Measurements from ENCODE around the gene ZC3H12D.
"Not testable (repeated sequence)": the region's sequence is repeated elsewhere in the genome, so short reads cannot be mapped to it uniquely, and the experiment has no call there.

ZC3H12D gene

DNA sequence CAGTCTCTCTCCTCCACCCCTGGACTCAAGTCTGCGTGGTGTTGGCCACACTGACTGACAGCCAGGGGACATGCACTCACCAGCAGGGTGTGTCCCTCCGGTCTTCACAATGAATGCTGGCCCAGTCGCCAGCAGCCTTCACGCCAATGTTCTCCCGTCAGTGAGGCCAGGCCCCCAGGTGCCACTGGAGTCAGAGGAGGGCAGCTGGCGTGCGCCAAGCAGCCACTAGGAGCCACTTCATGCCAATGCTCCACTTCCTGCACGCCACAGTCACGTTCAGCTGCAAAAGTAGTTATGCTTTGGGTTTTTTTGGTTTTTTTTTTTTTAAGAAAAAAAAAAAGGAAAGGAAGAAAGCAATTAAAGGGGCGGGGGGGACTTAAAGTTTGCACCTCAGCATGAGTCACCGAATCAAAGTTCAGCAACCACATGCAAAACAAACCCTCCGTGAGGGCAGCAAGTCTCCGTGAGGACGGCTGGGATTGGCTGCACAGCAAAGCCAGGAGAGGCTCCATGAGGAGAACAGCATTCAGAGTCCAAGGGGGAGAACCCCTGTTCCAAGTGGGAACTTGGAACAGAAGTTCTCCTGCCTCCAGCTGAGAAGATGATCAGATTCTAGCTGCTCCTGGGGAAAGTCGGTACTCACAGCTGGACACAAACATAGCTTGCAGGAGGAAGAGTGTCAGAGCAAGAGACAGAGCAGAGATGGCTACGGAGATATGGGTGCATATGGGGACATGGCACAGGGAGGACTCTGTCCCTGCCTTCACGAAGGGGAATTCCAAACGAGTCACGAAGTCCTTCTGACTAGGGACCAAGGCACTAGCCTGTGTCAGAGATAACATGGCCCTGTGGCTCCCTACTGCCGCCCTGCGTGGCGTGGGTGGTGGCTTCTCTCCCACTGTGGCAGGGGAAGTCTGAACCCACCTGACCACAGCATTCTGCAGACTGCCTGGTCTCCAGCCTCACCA, at the start of gene ZC3H12D:
Gene ZC3H12D (minus strand): TSS at position 282 of the 968 bp plus-strand sequence. CDS start 10,471 bp downstream, outside the sequence.
- peak; percentile 80 for DNase-seq

DNA sequence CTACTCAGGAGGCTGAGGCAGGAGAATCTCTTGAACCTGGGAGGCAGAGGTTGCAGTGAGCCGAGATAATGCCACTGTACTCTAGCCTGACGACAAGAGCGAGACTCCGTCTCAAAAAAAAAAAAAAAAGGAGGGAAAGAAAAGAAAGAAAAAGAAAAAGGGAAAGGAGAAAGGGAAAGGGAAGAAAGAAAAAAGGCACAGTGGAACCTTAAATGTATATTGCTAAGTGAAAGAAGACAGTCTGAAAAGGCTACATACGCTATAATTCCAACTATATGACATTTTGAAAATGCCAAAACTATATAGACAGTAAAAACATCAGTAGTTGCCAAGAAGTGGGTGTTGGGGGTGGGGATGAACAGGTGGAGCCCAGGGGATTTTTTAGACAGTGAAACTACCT, 44.8 kb upstream of the ZC3H12D start:
- no peak for DNase-seq

- no peak for DNase-seq
Observed at GRCh38 chr6:149515494-149515893, 30.7 kb upstream of the ZC3H12D start.

GRCh38 chr6:149513915-149514314, 29.1 kb upstream of the ZC3H12D start:
- no peak for DNase-seq

GRCh38 chr6:149510793-149511512, 26.1 kb upstream of the ZC3H12D start:
- DNase-seq = no peak

GRCh38 chr6:149508485-149508884, 23.7 kb upstream of the ZC3H12D start:
- no peak for DNase-seq

- DNase-seq = no peak
Observed at GRCh38 chr6:149503872-149504271, 19.1 kb upstream of the ZC3H12D start.

GRCh38 chr6:149503276-149503675, 18.5 kb upstream of the ZC3H12D start:
- DNase-seq = no peak

GRCh38 chr6:149501768-149502167, 17.0 kb upstream of the ZC3H12D start:
- no peak for DNase-seq

GRCh38 chr6:149501201-149501600, 16.4 kb upstream of the ZC3H12D start:
- no peak for DNase-seq

DNA sequence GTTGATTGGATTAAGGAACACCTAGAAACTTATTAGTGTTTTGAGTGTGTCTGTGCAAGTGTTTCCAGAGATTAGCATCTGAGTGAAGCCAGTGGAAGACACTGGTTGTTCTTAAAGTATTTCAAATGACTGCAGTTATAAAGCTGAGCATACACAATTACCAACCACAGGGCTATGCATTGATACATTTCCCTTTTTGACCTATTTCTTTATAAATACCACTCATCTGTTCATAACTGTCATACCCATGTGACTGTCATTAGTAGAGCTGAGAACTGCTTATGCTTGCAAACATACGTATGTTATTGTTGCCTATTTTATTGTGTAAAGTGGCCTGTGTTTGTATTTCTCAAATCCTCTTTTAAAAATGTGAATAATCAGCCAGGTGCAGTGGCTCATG, 15.3 kb upstream of the ZC3H12D start:
- DNase-seq = no peak

DNA sequence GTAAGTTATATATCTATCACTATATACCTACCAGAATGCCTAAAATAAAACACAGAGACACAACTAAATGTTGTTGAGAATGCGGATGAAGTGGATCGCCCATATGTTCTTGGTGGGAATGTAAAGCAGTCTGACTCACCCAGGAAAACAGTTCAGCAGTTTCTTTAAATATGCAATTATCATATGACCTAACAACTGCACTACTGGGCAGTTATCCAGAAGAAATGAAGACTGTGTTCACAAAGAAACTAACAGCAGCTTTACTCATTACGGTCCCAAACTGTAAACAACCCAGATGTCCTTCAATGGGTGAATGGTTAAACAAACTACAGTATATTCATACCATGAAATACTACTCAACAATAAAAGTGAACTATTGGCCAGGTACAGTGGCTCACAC, 14.3 kb upstream of the ZC3H12D start:
- no peak for DNase-seq

- no peak for DNase-seq
Observed at GRCh38 chr6:149497365-149497764, 12.6 kb upstream of the ZC3H12D start.

DNA sequence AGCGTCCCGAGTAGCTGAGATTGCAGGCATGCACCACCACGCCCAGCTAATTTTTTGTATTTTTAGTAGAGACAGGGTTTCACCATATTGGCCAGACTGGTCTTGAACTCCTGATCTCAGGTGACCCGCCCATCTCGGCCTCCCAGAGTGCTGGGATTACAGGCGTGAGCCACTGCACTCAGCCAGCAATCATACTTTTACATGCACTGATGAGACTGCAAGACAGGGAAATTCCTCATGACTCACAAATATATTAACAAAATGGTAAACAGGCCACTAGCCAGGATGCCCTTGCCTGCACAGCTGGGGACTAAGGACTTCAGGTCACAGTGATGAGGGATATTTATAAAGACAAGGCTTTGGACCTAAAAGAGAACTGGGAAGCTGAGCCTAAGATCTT, 11.8 kb upstream of the ZC3H12D start:
- DNase-seq = not testable (repeated sequence)

DNA sequence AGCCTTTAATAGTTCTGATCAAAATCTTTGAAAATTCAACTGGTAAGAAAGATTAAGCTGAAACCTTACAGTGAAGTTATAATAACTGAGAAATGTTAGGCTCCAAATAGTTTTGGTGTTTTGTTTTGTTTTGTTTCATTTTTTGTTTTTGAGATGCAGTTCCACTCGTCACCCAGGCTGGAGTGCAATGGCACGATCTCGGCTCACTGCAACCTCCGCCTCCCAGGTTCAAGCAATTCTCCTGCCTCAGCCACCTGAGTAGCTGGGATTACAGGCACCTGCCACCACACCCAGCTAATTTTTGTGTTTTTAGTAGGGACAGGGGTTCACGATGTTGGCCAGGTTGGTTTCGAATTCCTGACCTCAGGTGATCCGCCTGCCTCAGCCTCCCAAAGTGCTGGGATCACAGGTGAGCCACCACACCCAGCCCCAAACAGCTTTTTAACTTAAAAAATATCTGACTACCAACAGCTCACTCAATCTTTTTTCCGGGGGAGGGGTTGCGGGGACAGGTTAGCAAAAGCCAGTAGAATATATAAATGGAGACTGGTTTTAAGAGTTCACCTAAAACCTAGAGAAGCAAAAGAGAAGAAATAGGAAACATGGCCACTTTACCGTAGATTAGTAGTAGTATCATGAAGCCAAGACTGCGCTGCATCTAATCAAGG, 10.7 kb upstream of the ZC3H12D start:
- DNase-seq = not testable (repeated sequence)

DNA sequence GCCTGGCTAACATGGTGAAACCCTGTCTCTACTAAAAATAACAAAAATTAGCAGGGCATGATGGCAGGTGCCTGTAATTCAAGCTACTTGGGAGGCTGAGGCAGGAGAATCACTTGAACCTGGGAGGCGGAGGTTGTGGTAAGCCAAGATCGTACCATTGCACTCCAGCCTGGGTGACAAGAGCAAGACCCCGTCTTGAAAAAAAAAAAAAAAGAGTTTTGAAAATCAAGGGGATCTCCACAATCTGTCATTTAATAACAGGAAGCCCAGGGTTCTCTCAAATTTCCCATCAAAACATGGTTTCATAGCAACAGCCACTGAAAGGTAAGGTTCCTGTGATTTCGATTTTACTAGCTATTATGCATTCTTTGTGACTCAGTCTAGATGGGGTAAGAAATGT, 10.0 kb upstream of the ZC3H12D start:
- peak; percentile 51 for DNase-seq

DNA sequence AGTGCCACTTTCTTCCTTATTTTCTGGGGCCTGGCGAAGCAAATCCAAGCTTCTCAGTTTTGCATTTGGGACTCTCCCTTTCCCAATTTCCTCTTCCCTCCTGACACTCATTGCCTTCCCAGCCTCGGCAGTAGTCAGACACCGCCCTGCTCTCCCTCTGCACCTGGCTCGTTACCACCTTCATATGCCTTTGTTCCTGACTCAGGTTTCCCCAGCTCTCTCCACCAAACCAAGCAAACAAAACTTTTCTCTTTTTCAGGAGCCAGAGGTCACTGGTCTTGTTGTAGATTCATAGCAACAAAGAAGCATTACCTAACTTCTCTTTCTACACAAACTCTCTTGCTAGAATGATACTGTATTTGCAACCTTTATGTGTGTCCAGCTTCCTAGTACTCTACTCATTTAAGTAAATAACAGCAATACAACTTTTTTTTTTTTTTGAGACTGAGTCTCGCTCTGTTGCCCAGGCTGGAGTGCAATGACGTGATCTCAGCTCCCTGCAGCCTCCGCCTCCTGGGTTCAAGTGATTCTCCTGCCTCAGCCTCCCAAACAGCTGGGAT, 9.0 kb upstream of the ZC3H12D start:
- DNase-seq = no peak

DNA sequence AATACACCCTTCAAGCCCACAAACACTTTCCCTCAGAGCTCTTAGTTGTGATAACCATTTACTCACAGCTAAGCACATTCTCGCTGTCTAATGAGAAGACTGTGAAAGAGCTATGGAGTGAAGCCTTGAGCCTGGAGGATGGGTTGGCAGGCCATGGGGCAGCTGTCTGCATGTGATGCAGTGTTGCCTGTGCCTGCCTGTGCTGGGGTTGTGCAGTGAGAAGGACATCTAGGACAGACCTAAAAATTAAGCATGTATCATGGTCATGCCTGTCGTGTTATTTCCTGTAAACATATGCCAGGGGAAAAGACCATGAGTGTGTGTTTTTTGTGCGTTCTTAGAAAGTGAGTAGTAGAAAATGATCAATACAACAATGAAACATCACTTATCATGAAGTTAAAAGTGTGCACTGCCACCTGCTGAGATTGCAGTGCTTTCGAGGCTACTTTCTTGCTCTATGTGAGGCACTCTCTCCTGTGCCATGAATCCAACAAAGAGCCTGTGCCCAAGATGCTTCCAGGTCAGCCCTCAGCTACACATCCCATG, 8.1 kb upstream of the ZC3H12D start:
- no peak for DNase-seq

DNA sequence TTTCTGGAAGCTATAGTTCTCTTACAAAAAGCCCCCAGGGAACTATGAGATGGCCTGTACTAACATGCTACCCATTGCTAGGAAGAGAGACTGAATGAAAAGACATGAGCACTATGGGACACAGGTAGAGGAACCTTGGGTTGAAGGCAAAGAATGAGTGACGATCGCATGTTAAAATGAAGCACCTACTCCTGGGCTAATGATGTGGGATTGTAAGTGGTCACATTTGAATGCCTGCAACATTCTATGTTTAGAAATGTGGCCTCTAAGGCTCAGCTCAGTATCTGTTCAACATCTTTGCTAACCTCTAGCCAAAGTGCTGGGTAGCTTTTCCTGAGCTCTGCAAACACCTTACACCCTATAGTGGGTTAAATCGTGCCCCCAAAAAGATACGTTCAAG, 5.2 kb upstream of the ZC3H12D start:
- DNase-seq = no peak

DNA sequence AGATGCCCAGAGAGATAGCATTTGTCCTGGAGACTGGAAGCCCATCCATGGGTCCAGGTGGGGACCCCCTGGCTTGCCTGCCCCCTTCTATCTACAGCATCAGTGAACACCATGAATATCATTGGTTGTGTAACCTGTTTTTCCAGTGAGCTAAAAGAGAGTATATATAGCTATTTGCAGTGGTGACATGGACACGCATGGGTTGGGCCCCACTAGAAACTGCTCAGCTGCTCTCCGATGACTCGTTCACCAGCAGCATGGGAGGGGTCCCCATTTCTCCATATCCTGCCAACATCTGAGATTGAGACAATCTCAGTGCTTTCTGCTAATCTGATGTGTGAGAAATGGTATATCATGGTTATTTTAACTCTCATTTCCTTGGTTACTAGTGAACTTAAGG, 4.0 kb upstream of the ZC3H12D start:
- DNase-seq = no peak

GRCh38 chr6:149487316-149487715, 2.5 kb upstream of the ZC3H12D start:
- DNase-seq = no peak

GRCh38 chr6:149483849-149484655, 762 bp downstream of the ZC3H12D start:
- DNase-seq = no peak

Measured in activated CD4-positive, CD25-positive, alpha-beta regulatory T cell treated with anti-CD3 and anti-CD28 coated beads, Interleukin-2, amount 50 U/mL, for 72 hours (primary cell).